Measurements from ENCODE around the gene PXT1.
A peak's percentile ranks its signal among the peaks of the same experiment; 100 is the strongest.
"Not testable (repeated sequence)": the region's sequence is repeated elsewhere in the genome, so short reads cannot be mapped to it uniquely, and the experiment has no call there.

The PXT1 gene

GRCh38 chr6:36368421-36368820 is 74.2 kb downstream of the PXT1 start:
- no peak for DNase-seq

DNA sequence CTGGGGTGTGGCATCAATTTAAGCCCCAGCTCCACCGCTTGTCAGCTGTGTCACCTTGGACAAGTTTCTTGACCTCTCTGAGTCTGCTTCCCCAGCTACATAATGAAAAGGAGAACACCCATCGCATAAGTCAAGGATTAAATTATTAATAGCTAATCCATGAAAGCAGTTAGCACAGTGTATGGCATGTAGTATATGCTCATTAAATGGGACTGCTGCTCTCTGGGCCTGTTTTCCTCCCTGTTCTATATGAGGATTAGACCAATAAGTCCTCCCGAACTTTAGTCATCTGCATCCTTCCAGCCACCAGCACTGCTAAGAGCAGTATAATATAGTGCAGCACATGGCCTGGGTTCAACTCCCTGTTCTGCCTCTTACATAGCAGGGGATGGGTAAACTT is 74.9 kb downstream of the PXT1 start:
- DNase-seq: no peak

DNA sequence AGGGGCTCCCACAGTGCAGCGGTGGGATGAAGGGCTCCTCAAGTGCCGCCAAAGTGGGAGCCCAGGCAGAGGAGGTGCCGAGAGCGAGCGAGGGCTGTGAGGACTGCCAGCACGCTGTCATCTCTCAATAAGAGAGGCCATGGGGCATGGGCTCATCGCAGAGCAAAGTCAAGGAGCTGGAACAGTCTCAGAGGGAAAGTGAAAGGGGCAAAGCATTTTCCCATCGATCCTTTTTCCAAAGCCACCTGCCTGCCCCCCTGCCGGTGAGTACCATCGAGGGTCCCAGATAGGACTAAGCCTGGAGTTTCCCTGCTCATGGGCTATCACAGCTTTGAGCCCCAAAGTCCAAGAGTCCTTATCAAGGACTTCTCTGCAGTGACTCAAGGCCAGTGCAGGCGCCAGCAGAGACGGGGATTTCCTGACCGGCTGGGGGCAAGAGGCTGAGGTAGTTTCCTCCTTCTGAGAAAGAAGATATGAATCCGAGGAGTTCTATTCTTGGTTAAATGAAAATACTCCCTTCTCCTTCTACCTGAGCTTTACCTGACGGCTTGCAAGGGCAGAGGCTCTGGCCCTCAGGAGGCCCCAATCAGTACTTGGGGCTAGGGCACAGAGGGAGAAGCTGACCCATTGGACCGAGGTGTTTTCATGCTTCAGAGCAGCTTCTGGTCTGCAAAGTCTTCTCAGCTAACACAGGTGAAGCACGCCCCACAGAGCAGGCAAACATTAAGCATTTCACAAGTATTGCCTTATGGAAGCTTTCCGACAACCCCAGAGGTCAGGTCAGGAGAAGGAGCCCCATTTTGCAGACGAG is 77.8 kb downstream of the PXT1 start:
- DNase-seq: no peak

GRCh38 chr6:36364061-36364635 is 78.5 kb downstream of the PXT1 start:
- not testable (repeated sequence) for DNase-seq

DNA sequence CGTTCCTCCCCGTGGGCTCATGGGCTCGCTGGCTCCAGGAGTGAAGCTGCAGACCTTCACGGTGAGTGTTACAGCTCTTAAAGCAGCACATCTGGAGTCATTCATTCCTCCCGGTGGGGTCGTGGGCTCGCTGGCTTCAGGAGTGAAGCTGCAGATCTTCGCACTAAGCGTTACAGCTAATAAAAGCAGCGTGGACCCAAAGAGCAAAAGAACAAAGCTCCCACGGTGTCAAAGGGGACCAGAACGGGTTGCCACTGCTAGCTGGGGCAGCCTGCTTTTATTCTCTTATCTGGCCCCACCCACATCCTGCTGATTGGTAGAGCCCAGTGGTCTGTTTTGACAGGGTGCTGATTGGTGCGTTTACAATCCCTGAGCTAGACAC is 79.3 kb downstream of the PXT1 start:
- not testable (repeated sequence) for DNase-seq

DNA sequence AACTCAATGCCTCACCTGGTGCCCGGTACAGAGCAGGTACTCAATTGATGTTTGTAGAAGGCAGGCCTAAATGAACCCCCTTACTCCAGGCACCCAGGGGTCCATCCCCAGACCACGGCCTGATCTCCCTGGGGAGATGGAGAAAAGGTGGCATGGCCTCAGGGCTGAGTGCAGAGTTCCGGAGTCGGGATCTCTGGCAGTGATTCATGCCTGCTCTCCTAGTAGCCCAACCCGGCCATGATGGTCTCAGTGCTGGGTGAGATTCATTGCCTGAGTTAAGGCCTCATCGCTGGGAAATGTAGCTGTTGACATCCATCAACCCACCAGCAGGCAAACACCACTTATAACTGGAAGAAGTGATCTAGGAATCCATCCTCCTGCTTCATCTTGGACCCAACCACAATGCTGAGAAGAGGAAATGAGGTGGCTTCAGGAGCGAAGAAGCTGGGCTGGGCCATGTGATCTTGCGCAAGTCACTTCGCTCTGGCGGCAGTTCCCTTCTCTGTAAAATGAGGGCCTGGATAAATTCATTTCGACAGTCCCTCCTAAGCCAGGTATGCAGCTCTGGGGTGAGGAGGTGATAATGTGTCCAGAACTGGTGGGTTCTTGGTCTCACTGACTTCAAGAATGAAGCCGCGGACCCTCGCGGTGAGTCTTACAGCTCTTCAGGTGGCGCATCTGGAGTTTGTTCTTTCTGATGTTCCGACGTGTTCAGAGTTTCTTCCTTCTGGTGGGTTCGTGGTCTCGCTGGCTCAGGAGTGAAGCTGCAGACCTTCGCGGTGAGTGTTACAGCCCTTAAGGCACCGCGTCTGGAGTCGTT is 79.9 kb downstream of the PXT1 start:
- no peak for DNase-seq

- no peak for DNase-seq
These were observed 81.6 kb downstream of the PXT1 start for GRCh38 chr6:36361071-36361470.

- peak; percentile 75 for DNase-seq
These were observed 82.2 kb downstream of the PXT1 start for GRCh38 chr6:36360241-36361054.

GRCh38 chr6:36358226-36358915 is 84.3 kb downstream of the PXT1 start:
- peak; percentile 18 for DNase-seq

- no peak for DNase-seq
These were observed 84.8 kb downstream of the PXT1 start for GRCh38 chr6:36357872-36358225.

DNA sequence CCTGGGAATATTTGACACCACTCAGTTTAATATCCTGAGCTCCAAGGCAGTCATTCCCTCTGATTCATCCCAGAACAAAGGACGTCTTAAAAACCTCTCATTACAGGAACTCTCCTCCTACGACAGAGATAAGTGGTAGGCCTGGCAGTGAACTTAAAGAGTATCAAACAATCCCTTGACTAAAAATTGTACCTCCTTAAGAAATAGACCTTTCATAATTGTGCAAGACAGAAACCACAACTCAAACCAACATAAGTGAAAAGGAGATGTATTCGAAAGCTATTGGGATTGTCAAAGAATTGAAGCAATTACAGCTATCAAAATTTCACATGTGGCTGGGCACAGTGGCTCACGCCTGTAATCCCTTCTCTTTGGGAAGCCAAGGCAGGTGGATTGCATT is 86.8 kb downstream of the PXT1 start:
- DNase-seq: no peak

- DNase-seq: no peak
These were observed 89.2 kb downstream of the PXT1 start for GRCh38 chr6:36353411-36353915.

DNA sequence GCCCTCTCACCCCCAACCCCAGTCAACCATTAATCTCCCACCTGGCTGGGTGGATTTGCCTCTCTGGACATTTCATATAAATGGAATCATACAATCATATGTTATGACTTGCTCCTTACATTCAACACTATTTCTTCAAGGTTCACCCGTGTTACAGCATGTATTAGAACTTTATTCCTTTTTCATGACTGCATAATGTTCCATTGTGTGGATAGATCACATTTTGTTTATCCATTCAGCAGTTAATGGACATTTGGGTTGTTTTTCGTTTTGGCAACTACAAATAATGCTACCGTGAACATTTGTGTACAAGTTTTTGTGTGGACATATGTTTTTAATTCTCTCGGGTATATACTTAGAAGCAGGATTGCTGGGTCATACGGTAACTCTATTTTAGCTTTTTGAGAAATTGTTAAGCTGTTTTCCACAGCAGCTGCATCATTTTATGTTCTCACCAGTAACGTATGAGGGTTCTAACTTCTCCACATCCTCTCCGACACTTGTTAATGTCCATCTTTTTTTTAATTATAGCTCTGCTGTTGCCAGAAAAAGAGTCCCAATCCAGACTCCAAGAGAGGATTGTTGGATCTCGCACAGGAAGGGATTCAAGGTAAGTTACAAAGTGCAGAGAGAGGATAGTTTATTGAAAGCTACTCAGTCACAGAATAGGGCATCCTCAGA is 90.0 kb downstream of the PXT1 start:
- no peak for DNase-seq

DNA sequence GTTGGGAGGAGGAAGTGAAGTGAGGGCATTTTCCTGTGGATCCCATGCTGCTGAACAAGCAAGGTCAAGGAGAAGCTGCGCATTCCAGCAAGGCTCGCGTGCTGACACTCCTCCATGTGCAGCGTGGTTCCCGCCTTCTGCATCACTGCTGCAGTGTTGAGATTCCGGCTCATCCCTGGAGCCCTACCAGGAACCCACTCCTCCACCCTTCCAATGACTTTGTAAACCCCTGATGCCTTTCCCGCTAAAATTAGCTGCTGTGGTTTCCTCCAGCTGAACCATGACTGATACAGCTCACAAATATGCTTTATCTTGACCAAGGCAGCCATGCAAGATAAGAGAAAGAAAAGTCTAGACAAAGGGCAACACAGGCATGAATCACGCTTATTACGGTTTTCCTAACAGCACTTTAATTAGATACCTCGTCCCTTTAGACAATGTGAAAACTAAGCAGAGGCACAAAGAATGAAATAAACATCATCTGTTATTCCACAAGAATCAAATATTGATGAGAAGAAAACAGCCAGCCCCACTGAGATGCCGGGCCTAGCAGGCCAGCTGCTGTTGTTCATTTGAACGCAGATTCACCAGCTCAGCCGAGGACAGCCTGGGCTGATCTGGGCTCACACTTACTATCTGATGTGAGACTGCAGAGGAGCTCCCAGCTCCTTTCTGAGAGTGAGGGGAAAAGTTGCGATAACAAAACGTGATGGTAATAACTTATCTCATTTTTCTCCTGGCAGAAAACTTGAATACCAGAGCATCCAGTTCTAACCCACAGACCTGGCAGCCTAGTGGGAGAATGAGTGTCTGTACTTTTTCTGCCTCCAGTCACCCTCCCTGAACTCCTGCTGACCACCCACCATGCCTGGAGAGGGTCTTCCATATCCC is 91.7 kb downstream of the PXT1 start:
- no peak for DNase-seq

DNA sequence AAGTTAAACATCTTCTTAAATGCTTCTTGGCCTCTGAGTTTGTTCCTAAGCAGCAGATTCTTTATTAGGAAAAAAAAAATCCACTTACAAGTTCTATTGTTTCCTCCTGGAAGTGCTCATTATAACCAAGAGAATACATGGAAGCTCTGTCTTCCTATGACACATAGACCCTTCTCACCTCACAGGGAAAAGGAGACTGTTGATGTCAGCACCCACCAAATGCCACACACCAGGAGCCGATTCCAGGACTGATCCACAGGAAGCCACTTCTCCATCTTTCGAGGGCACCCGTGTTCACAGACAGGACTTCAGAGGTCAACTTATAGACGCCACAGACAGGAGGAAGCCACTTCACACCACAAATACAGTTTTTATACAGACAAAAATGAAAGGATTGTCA is 92.6 kb downstream of the PXT1 start:
- DNase-seq: no peak

GRCh38 chr6:36349240-36349639 is 93.4 kb downstream of the PXT1 start:
- DNase-seq: peak; percentile 55

DNA sequence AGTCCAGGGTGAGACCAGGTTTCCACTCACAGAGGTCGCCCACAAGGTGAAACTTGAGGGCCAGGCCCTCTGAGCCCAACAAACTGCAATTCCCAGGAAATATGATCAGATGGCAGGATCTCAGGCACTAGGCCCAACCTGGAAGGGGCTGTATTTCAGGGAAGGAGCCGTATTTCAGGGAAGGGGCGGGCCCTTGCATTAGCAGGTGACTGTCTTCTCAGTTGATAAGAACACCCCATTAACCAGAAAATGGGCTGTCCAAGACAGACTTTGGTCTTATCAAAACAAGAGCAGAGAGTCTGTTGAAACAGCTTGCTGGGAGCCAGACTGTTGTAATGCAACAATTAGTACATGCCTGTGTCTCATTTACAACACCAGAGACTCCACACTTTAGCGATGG is 95.0 kb downstream of the PXT1 start:
- no peak for DNase-seq

DNA sequence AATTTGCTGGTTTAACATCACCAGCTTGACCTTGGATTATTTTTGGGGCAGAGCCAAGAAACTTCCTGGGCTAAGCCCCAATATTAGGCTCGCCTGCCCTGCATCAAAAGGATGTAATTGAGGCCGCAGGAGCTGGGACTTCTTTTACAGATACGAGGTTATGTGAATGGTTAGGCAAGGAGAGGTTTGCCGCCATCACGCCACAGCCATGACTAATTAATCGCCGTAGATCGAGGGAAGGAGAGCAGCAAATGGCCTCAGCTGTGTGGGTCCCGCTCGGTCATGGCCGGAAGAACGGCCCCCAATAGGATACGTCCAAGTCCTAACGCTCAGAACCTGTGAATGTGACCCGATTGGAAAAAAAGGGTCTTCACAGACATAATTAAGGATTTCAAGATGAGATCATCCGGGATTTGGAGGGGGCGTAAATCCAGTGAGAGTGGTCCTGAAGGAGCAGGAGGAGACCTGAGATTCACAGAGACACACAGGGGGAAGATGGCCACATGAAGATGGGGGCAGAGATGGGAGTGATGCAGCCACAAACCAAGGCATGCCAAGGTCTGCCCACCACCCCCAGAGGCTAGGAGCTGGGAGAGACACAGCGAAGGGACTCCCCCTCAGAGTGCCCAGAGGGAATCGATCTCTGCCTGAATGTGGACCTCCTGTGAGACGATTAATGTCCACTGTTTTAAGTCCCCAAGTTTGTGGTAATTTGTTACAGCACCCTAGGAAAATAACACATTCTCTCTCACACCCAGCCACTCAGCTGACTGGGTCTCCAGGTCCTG is 96.0 kb downstream of the PXT1 start:
- no peak for DNase-seq

DNA sequence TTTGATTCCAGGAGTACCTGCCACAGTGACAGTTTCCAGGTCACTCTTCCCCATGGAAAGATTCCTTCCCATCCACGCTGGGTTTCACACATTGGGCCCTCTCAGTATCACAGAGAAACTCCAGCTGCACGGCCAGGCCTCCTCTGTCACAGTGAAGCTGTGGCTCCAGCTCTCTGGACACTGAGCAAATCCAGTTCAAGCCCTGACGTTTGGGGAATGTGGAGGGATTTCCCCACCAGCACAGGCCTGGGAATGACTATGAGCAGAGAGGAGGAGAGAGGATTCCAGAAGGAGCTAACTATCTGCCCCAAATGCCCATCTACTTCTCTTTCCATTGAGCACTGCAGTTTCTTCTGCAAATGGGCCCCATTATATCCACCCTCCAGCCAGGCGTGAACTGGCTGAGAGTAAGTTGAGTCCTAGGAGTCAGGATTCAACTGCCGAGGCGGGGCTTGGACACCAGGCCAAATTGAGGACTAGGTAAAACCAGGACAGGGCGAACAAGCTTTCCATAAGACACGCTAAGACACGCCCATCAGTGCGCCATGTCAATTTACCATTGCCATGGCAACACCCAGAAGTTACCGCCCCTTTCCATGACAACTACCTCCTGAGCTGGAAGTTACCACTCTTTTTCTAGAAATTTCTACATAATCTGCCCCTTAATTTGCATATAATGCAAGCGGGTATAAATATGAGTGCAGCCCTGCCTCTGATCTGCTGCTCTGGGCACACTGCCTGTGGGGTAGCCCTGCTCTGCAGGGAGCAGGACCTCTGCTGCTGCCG is 96.8 kb downstream of the PXT1 start:
- no peak for DNase-seq
